Stimulated activated CD8-positive, alpha-beta memory T cell treated with anti-CD3 and anti-CD28 coated beads, Interleukin-12 subunit alpha, Interleukin-12 subunit beta, amount 100 ng/mL, for 24 hours (primary cell): ENCODE measurements around the gene LSM10.

Experiments used
- DNase-seq: peaks from one replicate; pipeline ENCODE4 v3.0.0-alpha.2; 2020; ENCODE audit errors: extremely low read depth

LSM10 gene

GRCh38 chr1:36408479-36408878, 10.8 kb upstream of the LSM10 start:
- DNase-seq: no peak

GRCh38 chr1:36406440-36406839, 8.7 kb upstream of the LSM10 start:
- no peak for DNase-seq

GRCh38 chr1:36402504-36402890, 4.8 kb upstream of the LSM10 start:
- no peak for DNase-seq

GRCh38 chr1:36401602-36402503, 4.1 kb upstream of the LSM10 start:
- DNase-seq: no peak

GRCh38 chr1:36400825-36401601, 3.3 kb upstream of the LSM10 start:
- peak; percentile 54 for DNase-seq

- no peak for DNase-seq
Measured at GRCh38 chr1:36400514-36400824, 2.8 kb upstream of the LSM10 start.

GRCh38 chr1:36398370-36398977, 766 bp upstream of the LSM10 start:
- no peak for DNase-seq

GRCh38 chr1:36397083-36397377, 678 bp downstream of the LSM10 start:
- DNase-seq: no peak

GRCh38 chr1:36396359-36396758, 1.3 kb downstream of the LSM10 start:
- no peak for DNase-seq

- DNase-seq: no peak
Measured at GRCh38 chr1:36393686-36394085, 4.0 kb downstream of the LSM10 start.

- DNase-seq: no peak
Measured at GRCh38 chr1:36392836-36393235, 4.9 kb downstream of the LSM10 start.

- no peak for DNase-seq
Measured at GRCh38 chr1:36391271-36391670, 6.4 kb downstream of the LSM10 start.

GRCh38 chr1:36390411-36390810, 7.3 kb downstream of the LSM10 start:
- no peak for DNase-seq

GRCh38 chr1:36389999-36390398, 7.7 kb downstream of the LSM10 start:
- no peak for DNase-seq

- no peak for DNase-seq
Measured at GRCh38 chr1:36389261-36389660, 8.4 kb downstream of the LSM10 start.

GRCh38 chr1:36387141-36387949, 10.4 kb downstream of the LSM10 start:
- no peak for DNase-seq

GRCh38 chr1:36386265-36387140, 11.2 kb downstream of the LSM10 start:
- peak; percentile 73 for DNase-seq

- DNase-seq: peak; percentile 96
Measured at GRCh38 chr1:36385410-36386264, 12.1 kb downstream of the LSM10 start, which contains the start of gene STK40. TSS of gene STK40 (minus strand) at chr1:36385924. CDS start at chr1:36361332, 24,592 bp downstream.

- DNase-seq: no peak
Measured at GRCh38 chr1:36384542-36385409, 12.9 kb downstream of the LSM10 start.
